Measurements from ENCODE around the gene TSFM. TPM values are rescaled to one million over a fixed set of nuclear protein-coding genes. Genes with fewer than 3 reads are reported as not detected.

TSFM gene
- total and polyA plus RNA-seq, 2 donors (not counting 1 experiment from before 2014, with no cell fraction given): 15.5 to 16.8 TPM

GRCh38 chr12:57735198-57735855 lies 47.3 kb upstream of the TSFM start:
- H2AFZ ChIP-seq (ENCODE audit: low read length): no peak overlapping the region
- no peak for DNase-seq (ENCODE audit: low read depth in 2 of 2)

GRCh38 chr12:57735952-57736740 lies 46.4 kb upstream of the TSFM start:
- Histone ChIP-seq H3K9ac (ENCODE audit: insufficient read depth, low read length) (no peak overlapping the region), H3K79me2 (ENCODE audit: control insufficient read depth, insufficient read depth, low read length) (no peaks in the 10 kb centered on the region), H3K4me1 (ENCODE audit: control insufficient read depth, extremely low read depth, insufficient read depth, low read length) (peaks cover 3% of the 10 kb centered on the region), H4K20me1 (ENCODE audit: control insufficient read depth, extremely low read depth, insufficient read depth, low read length) (no peaks in the 10 kb centered on the region), H3K4me2 (ENCODE audit: extremely low read depth, insufficient read depth, low read length) (peak overlapping the region; percentile 52), H3K36me3 (ENCODE audit: control insufficient read depth, insufficient read depth, low read length) (no peaks in the 10 kb centered on the region), H3K4me3 (replicated peaks in 1 of 4; ENCODE audit: control extremely low read depth in 1 of 4, insufficient read depth in 1 of 4, low read depth in 3 of 4, low read length in 4 of 4) (peak overlapping the region in 1 of 4 experiments; percentile 28), H3K27me3 (ENCODE audit: control insufficient read depth, insufficient read depth, low read length) (peaks cover 76% of the 10 kb centered on the region), H2AFZ (ENCODE audit: low read length) (no peak overlapping the region), H3K9me3 (ENCODE audit: control insufficient read depth, insufficient read depth, low read depth, low read length) (no peaks in the 10 kb centered on the region), H3K27ac (ENCODE audit: insufficient read depth, low read length) (no peak overlapping the region)
- TF ChIP-seq EZH2 (IDR thresholded peaks at IDR 0.05; ENCODE audit: low read length, missing control alignments) (no peak), CTCF (conservative IDR thresholded peaks at IDR 0.05 in 1 of 2, IDR thresholded peaks at IDR 0.05 in 1 of 2; ENCODE audit: low read depth in 1 of 2, low read length in 2 of 2) (peak; percentile 19 to 45)
- DNase-seq (ENCODE audit: low read depth in 2 of 2): peak in 1 of 2 donors; percentile 15

More at GRCh38 chr12:57735198-57735855, 47.3 kb upstream of the TSFM start:
- H3K9me3 ChIP-seq (ENCODE audit: control insufficient read depth, insufficient read depth, low read depth, low read length): no peaks in the 10 kb centered on the region
- peaks cover 3% of the 10 kb centered on the region for H3K4me1 ChIP-seq (ENCODE audit: control insufficient read depth, extremely low read depth, insufficient read depth, low read length)
- H3K27ac ChIP-seq (ENCODE audit: insufficient read depth, low read length): no peak overlapping the region
- H3K79me2 ChIP-seq (ENCODE audit: control insufficient read depth, insufficient read depth, low read length): no peaks in the 10 kb centered on the region
- H3K9ac ChIP-seq (ENCODE audit: insufficient read depth, low read length): no peak overlapping the region
- TF ChIP-seq CTCF (conservative IDR thresholded peaks at IDR 0.05 in 1 of 2, IDR thresholded peaks at IDR 0.05 in 1 of 2; ENCODE audit: low read depth in 1 of 2, low read length in 2 of 2) (no peak), EZH2 (IDR thresholded peaks at IDR 0.05; ENCODE audit: low read length, missing control alignments) (no peak)
- no peaks in the 10 kb centered on the region for H3K36me3 ChIP-seq (ENCODE audit: control insufficient read depth, insufficient read depth, low read length)
- peaks cover 68% of the 10 kb centered on the region for H3K27me3 ChIP-seq (ENCODE audit: control insufficient read depth, insufficient read depth, low read length)
- no peak overlapping the region for H3K4me3 ChIP-seq (replicated peaks in 1 of 4; ENCODE audit: control extremely low read depth in 1 of 4, insufficient read depth in 1 of 4, low read depth in 3 of 4, low read length in 4 of 4)
- H4K20me1 ChIP-seq (ENCODE audit: control insufficient read depth, extremely low read depth, insufficient read depth, low read length): no peaks in the 10 kb centered on the region
- no peak overlapping the region for H3K4me2 ChIP-seq (ENCODE audit: extremely low read depth, insufficient read depth, low read length)

GRCh38 chr12:57736741-57737466 lies 45.7 kb upstream of the TSFM start:
- Histone ChIP-seq H3K4me2 (ENCODE audit: extremely low read depth, insufficient read depth, low read length) (no peak overlapping the region), H3K79me2 (ENCODE audit: control insufficient read depth, insufficient read depth, low read length) (no peaks in the 10 kb centered on the region), H2AFZ (ENCODE audit: low read length) (no peak overlapping the region)

More at GRCh38 chr12:57736741-57737466, 45.7 kb upstream of the TSFM start:
- H3K36me3 ChIP-seq (ENCODE audit: control insufficient read depth, insufficient read depth, low read length): no peaks in the 10 kb centered on the region
- no peak for DNase-seq (ENCODE audit: low read depth in 2 of 2)
- no peak overlapping the region for H3K4me3 ChIP-seq (replicated peaks in 1 of 4; ENCODE audit: control extremely low read depth in 1 of 4, insufficient read depth in 1 of 4, low read depth in 3 of 4, low read length in 4 of 4)
- peaks cover 3% of the 10 kb centered on the region for H3K4me1 ChIP-seq (ENCODE audit: control insufficient read depth, extremely low read depth, insufficient read depth, low read length)
- peaks cover 83% of the 10 kb centered on the region for H3K27me3 ChIP-seq (ENCODE audit: control insufficient read depth, insufficient read depth, low read length)
- H3K9ac ChIP-seq (ENCODE audit: insufficient read depth, low read length): no peak overlapping the region
- H4K20me1 ChIP-seq (ENCODE audit: control insufficient read depth, extremely low read depth, insufficient read depth, low read length): no peaks in the 10 kb centered on the region
- no peak overlapping the region for H3K27ac ChIP-seq (ENCODE audit: insufficient read depth, low read length)
- no peaks in the 10 kb centered on the region for H3K9me3 ChIP-seq (ENCODE audit: control insufficient read depth, insufficient read depth, low read depth, low read length)
- TF ChIP-seq EZH2 (IDR thresholded peaks at IDR 0.05; ENCODE audit: low read length, missing control alignments): peak; percentile 98
- no peak for TF ChIP-seq CTCF (conservative IDR thresholded peaks at IDR 0.05 in 1 of 2, IDR thresholded peaks at IDR 0.05 in 1 of 2; ENCODE audit: low read depth in 1 of 2, low read length in 2 of 2)

Data from fibroblast of lung (primary cell).